Sigmoid colon (tissue), 7 donors: Measurements from ENCODE around the gene IL4I1. TPM values are rescaled to one million over a fixed set of nuclear protein-coding genes. Genes with fewer than 3 reads are reported as not detected.
"Not testable (repeated sequence)": the region's sequence is repeated elsewhere in the genome, so short reads cannot be mapped to it uniquely, and the experiment has no call there.

ENCODE experiments used
- DNase-seq: peaks from one replicate; pipeline ENCODE4 v3.0.0-alpha.2; 2019
- H3K27ac ChIP-seq, 4 donors: fragments of 200-600 bp; sonication (generic); one replicate each; pipeline ENCODE4 v1.5.1; 2016 to 2019; ENCODE audit warnings: mild to moderate bottlenecking in 1 of 4
- H3K27me3 ChIP-seq, 3 donors: fragments of 200-600 bp; sonication (generic); one replicate each; pipeline ENCODE4 v1.5.1; 2019; ENCODE audit warnings: mild to moderate bottlenecking in 1 of 3
- H3K36me3 ChIP-seq, 4 donors: fragments of 200-600 bp; sonication (generic); one replicate each; pipeline ENCODE4 v1.5.1; 2016 to 2019
- H3K4me1 ChIP-seq, 4 donors: fragments of 200-600 bp; sonication (generic); one replicate each; pipeline ENCODE4 v1.5.1; 2017 to 2019
- H3K4me3 ChIP-seq, 4 donors: fragments of 200-600 bp; sonication (generic); one replicate each; pipeline ENCODE4 v1.5.1; 2017 to 2019; ENCODE audit warnings: mild to moderate bottlenecking in 2 of 4, moderate library complexity in 1 of 4
- H3K9me3 ChIP-seq, 4 donors: fragments of 200-600 bp in 3 of 4; sonication (generic) in 3 of 4; one replicate each; pipeline versions ENCODE4 v1.5.1 to v1.6.1; 2013 to 2019
- EP300 ChIP-seq, 4 donors: sonication (generic); formaldehyde crosslinking; IDR thresholded peaks; one replicate each; pipeline ENCODE4 v1.6.1; 2017; ENCODE audit warnings: antibody characterized with exemption in 4 of 4
- POLR2A ChIP-seq, 2 donors: fragments of 450-650 bp; IDR thresholded peaks; one replicate each; pipeline ENCODE4 v1.6.1; 2016; ENCODE audit warnings: antibody characterized with exemption in 2 of 2, mild to moderate bottlenecking in 2 of 2, moderate library complexity in 2 of 2
- POLR2AphosphoS5 ChIP-seq, 4 donors: sonication (generic); formaldehyde crosslinking; IDR thresholded peaks; one replicate each; pipeline ENCODE4 v1.6.1; 2017; ENCODE audit warnings: antibody characterized with exemption in 4 of 4
- WGBS, 2 donors: extraction: QIAGEN DNeasy Blood & Tissue Kit; methylation state at CpG; one replicate each; pipeline ENCODE4 v1.1.7; 2013; 5-methylcytosine and 5-hydroxymethylcytosine counted together
- intact Hi-C: fragments of 100-400 bp; cut with DNase I; formaldehyde crosslinking; loops from one replicate; pipeline ENCODE4 v1.15.1; 2023
- polyA plus RNA-seq, 3 donors: library from polyadenylated mRNA; stranded (reverse); fragments of 200-250 nt; gene quantifications; one replicate each; pipeline ENCODE4 v1.2.3, GENCODE V29; 2013
- total RNA-seq, 4 donors: library from RNA; depleted of rRNA; stranded (reverse); fragments of >200 nt; gene quantifications; one replicate each; pipeline ENCODE4 v1.1.0, GENCODE V29; 2016
- TF ChIP-seq, protein P1 (sequence below), 4 experiments: fragments of 450-650 bp in 3 of 4; fragments of 200-600 bp in 1 of 4; IDR thresholded peaks; one replicate each; pipeline ENCODE4 v1.5.1; 2016 to 2019; ENCODE audit warnings: antibody characterized with exemption in 4 of 4, mild to moderate bottlenecking in 3 of 4, moderate library complexity in 2 of 4
- donor health status: healthy with polysubstance abuse.
- donor health status: Bipolar disorder and iron deficiency.
- donor health status: healthy.

Gene IL4I1
- under 1 TPM; 0.28 to 0.66 (median 0.38) TPM for total RNA-seq
- polyA plus RNA-seq, result 1 to 10 TPM; 1.8 to 6.8 (median 3.5) TPM

DNA sequence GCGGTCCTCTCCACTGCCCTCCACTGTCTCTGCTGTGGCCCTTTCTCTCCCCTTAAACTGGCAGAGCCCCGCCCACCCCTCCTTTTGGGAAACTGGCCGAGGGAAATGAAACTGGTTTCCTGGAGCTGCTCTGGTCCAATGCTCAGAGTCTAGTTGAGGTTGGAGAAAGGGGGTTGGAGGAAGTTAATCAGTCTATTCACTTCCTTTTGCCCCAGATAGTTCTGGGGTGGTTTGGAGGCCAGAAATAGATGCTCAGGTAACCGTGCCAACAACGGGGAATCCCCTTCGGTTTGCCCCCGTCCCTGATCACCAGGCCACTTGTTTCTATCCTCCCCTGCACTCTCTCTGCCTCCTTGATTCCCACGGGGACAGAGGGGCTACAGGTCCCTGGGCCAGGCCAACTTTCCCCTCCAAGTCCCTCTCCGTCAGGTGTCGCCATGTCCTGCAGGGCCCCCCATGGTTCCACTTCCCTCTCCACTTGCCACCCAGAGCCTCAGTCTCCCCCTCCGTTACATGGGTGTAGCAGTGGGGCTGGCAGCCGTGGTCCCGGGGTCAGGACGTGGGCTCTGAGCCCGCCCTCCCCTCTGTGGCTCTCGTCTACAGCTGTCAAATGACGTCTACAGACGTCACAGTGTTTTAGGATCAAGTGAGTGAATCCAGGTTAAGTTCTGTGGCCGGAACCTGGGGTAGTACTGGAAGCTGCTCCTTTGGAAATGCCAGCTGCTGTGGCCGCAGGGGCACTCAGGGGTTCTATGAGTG lies at the start of gene IL4I1:
TSS of gene IL4I1 (minus strand) at position 25 of the 759 bp plus-strand sequence. CDS start 727 bp downstream, outside the sequence.
- no peak for DNase-seq
- H3K27ac ChIP-seq, result peak within 1 kb of the TSS; percentile 27 to 50 (median 36)
- no peaks in the 10 kb centered on the region for H3K9me3 ChIP-seq
- peaks cover 0 to 16% (median 13%) of the 10 kb centered on the region in 4 donors for H3K4me1 ChIP-seq
- 21 to 37% methylated on average over 19 to 20 of the region's 20 CpGs for WGBS, 2 donors
- no peak within 1 kb of the TSS for H3K4me3 ChIP-seq
- no peak for TF ChIP-seq POLR2AphosphoS5 (IDR thresholded peaks at IDR 0.05)
- no peak for TF ChIP-seq EP300 (IDR thresholded peaks at IDR 0.05)
- TF ChIP-seq POLR2A (IDR thresholded peaks at IDR 0.05), result no peak
- TF ChIP-seq, protein P1, sequence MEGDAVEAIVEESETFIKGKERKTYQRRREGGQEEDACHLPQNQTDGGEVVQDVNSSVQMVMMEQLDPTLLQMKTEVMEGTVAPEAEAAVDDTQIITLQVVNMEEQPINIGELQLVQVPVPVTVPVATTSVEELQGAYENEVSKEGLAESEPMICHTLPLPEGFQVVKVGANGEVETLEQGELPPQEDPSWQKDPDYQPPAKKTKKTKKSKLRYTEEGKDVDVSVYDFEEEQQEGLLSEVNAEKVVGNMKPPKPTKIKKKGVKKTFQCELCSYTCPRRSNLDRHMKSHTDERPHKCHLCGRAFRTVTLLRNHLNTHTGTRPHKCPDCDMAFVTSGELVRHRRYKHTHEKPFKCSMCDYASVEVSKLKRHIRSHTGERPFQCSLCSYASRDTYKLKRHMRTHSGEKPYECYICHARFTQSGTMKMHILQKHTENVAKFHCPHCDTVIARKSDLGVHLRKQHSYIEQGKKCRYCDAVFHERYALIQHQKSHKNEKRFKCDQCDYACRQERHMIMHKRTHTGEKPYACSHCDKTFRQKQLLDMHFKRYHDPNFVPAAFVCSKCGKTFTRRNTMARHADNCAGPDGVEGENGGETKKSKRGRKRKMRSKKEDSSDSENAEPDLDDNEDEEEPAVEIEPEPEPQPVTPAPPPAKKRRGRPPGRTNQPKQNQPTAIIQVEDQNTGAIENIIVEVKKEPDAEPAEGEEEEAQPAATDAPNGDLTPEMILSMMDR (IDR thresholded peaks at IDR 0.05), result no peak
- H3K36me3 ChIP-seq, result no peaks in the 10 kb centered on the region
- H3K27me3 ChIP-seq, result peaks cover 0 to 11% (median 9%) of the 10 kb centered on the region in 3 donors
- intact Hi-C loops, result no loop called here

DNA sequence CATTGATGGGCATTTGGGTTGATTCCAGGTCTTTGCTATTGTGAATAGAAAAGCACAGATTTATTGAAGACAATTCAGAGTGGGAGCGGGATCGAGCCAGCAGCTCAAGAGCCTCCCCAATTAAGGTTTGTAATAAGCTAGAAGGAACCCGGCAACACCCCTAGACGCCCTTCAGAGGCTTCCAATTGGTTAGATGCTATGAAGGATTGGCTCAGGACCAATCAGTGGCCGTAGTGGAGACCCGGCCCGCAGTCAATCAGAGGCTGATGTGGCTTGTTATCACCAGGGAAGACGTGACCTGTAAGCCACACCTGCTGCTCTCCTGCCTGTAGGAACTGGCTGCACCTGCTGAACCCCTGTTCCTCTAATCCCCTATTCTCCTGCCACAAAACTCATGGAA lies 49.7 kb upstream of the IL4I1 start:
- no peak for DNase-seq

GRCh38 chr19:49944567-49944966 lies 47.9 kb upstream of the IL4I1 start:
- DNase-seq, H3K9me3 ChIP-seq, H3K27ac ChIP-seq, H3K4me3 ChIP-seq, H3K27me3 ChIP-seq, intact Hi-C loops, H3K4me1 ChIP-seq, H3K36me3 ChIP-seq: not testable (repeated sequence)
- 67 to 83% methylated on average over 5 of the region's 5 CpGs for WGBS, 2 donors

More for the DNA sequence above, 49.7 kb upstream of the IL4I1 start:
- no peaks in the 10 kb centered on the region for H3K36me3 ChIP-seq
- peaks cover 0 to 5% (median under 1%) of the 10 kb centered on the region in 4 donors for H3K4me1 ChIP-seq
- H3K9me3 ChIP-seq, result no peaks in the 10 kb centered on the region
- 71 to 84% methylated on average over 8 of the region's 8 CpGs for WGBS, 2 donors
- intact Hi-C loops, result no loop called here
- no peak overlapping the region for H3K27ac ChIP-seq
- H3K4me3 ChIP-seq, result no peak overlapping the region
- TF ChIP-seq, protein P1 (IDR thresholded peaks at IDR 0.05), result no peak
- TF ChIP-seq EP300 (IDR thresholded peaks at IDR 0.05) (no peak), POLR2A (IDR thresholded peaks at IDR 0.05) (no peak), POLR2AphosphoS5 (IDR thresholded peaks at IDR 0.05) (no peak)
- peaks cover 0 to 5% (median 0%) of the 10 kb centered on the region in 3 donors for H3K27me3 ChIP-seq

DNA sequence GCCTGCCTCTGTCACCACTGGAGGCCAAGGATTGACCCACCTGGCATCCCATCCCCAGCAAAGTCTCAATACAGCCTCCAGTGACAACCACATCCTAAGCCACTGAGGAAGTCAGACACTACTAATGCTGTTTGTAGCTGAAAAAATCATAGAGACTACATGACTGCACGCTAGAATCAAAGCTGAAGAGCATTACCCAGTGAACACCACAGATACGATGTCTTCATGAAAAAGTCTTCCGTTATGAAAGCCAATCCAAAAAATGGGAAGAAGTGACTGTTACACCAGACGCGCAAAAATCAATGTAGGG lies 43.8 kb upstream of the IL4I1 start:
- Histone ChIP-seq H3K4me3 (no peak overlapping the region), H3K4me1 (peaks cover 0 to 8% (median 7%) of the 10 kb centered on the region in 4 donors), H3K27me3 (no peaks in the 10 kb centered on the region), H3K27ac (no peak overlapping the region), H3K36me3 (no peaks in the 10 kb centered on the region), H3K9me3 (no peaks in the 10 kb centered on the region)
- 92 to 93% methylated on average over 5 of the region's 5 CpGs for WGBS, 2 donors
- no peak for DNase-seq
- TF ChIP-seq, protein P1 (IDR thresholded peaks at IDR 0.05), result no peak
- TF ChIP-seq POLR2AphosphoS5 (IDR thresholded peaks at IDR 0.05) (no peak), POLR2A (IDR thresholded peaks at IDR 0.05) (no peak), EP300 (IDR thresholded peaks at IDR 0.05) (no peak)
- intact Hi-C loops, result no loop called here

DNA sequence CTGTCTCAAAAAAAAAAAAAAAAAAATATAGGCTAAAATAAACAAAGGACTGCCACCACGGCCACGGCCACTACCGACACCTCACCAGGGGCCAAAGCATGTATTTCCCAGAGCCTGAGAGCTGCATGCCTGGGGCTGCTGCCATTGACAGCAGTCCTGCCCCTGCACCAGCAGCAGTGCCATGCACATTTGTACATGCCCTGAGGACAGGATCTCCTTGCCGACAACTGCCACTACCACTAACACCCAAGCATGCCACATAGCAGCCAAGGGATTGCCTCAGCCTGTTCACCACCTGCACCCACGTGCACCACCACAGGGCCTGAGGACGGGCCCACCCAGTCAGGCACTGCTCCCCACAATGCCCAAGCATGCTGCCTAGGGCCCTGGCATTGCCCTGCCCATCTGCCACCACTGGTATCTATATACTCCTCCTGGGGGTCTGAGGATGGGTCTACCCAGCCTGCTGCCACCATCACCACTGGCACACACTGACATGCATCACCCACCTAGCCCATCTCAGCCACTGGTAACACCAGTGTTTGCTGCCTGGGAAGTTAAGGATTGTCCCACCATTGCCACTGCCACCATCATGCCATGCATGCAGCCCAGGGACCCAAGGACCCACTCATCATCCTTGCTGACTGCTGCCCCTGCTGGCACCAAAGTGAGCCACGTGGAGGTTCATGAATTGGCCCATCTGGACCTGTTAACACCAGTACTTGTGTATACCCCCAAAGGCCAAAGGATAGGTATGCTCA lies 43.2 kb upstream of the IL4I1 start:
- H3K36me3 ChIP-seq, result no peaks in the 10 kb centered on the region
- no peaks in the 10 kb centered on the region for H3K9me3 ChIP-seq
- peaks cover 0 to 8% (median 7%) of the 10 kb centered on the region in 4 donors for H3K4me1 ChIP-seq
- H3K27me3 ChIP-seq, result no peaks in the 10 kb centered on the region
- H3K27ac ChIP-seq, result no peak overlapping the region
- 73 to 76% methylated on average over 7 of the region's 7 CpGs for WGBS, 2 donors
- TF ChIP-seq POLR2A (IDR thresholded peaks at IDR 0.05), result no peak
- TF ChIP-seq EP300 (IDR thresholded peaks at IDR 0.05), result no peak
- TF ChIP-seq, protein P1 (IDR thresholded peaks at IDR 0.05), result no peak
- TF ChIP-seq POLR2AphosphoS5 (IDR thresholded peaks at IDR 0.05), result no peak
- no peak overlapping the region for H3K4me3 ChIP-seq
- intact Hi-C loops, result no loop called here
- DNase-seq, result no peak
